GM21786 (cell line): Measurements from ENCODE around the gene CENPP.

Source experiments
- ATAC-seq: cut with Tn5 transposase; IDR thresholded peaks from one replicate; pipeline ENCODE4 v1.9.1; 2021; ENCODE audit not compliant: unreplicated experiment

The CENPP gene

GRCh38 chr9:92312887-92313623, 12.7 kb upstream of the CENPP start:
- ATAC-seq = no peak

GRCh38 chr9:92313624-92314012, 12.1 kb upstream of the CENPP start:
- no peak for ATAC-seq

GRCh38 chr9:92315456-92315855, 10.3 kb upstream of the CENPP start:
- no peak for ATAC-seq

- ATAC-seq = no peak
Measured at GRCh38 chr9:92324431-92324830, 1.3 kb upstream of the CENPP start.

- no peak for ATAC-seq
Measured at GRCh38 chr9:92324889-92325268, 874 bp upstream of the CENPP start.

GRCh38 chr9:92325991-92326500, 293 bp downstream of the CENPP start:
- no peak for ATAC-seq

GRCh38 chr9:92327283-92327850, 1.6 kb downstream of the CENPP start:
- ATAC-seq = no peak

GRCh38 chr9:92328225-92328624, 2.5 kb downstream of the CENPP start:
- ATAC-seq = no peak

GRCh38 chr9:92332577-92333281, 7.0 kb downstream of the CENPP start:
- ATAC-seq = no peak

GRCh38 chr9:92333282-92333634, 7.5 kb downstream of the CENPP start:
- ATAC-seq = no peak

- ATAC-seq = no peak
Measured at GRCh38 chr9:92341578-92341977, 15.8 kb downstream of the CENPP start.

GRCh38 chr9:92342825-92343488, 17.2 kb downstream of the CENPP start:
- no peak for ATAC-seq

- ATAC-seq = no peak
Measured at GRCh38 chr9:92345582-92345981, 19.8 kb downstream of the CENPP start.

- no peak for ATAC-seq
Measured at GRCh38 chr9:92349771-92350739, 24.3 kb downstream of the CENPP start.

- no peak for ATAC-seq
Measured at GRCh38 chr9:92350740-92351133, 25.0 kb downstream of the CENPP start.

GRCh38 chr9:92353051-92353450, 27.3 kb downstream of the CENPP start:
- no peak for ATAC-seq

- ATAC-seq = no peak
Measured at GRCh38 chr9:92359394-92359995, 33.7 kb downstream of the CENPP start.

- ATAC-seq = no peak
Measured at GRCh38 chr9:92360083-92360482, 34.3 kb downstream of the CENPP start.

- ATAC-seq = no peak
Measured at GRCh38 chr9:92369075-92369474, 43.3 kb downstream of the CENPP start.

GRCh38 chr9:92373167-92373566, 47.4 kb downstream of the CENPP start:
- no peak for ATAC-seq
